PC-9 (cell line): Measurements from ENCODE around the gene TMUB1. TPM values are rescaled to one million over a fixed set of nuclear protein-coding genes. Genes with fewer than 3 reads are reported as not detected.

Source experiments
- BruUV-seq: library from RNA; stranded (reverse); fragments of 400-500 nt; replicated peaks from 2 replicates; lab custom pipeline; 2021; lab: Mats Ljungman, UMichigan
- CTCF ChIA-PET: fragments of 300-600 bp; sonication (Branson Sonifier 250); formaldehyde crosslinking; loops from one replicate; lab custom pipeline; 2022; ENCODE audit warnings: antibody characterized with exemption; lab: Charles Lee
- POLR2A ChIA-PET: fragments of 300-600 bp; sonication (Branson Sonifier 250); formaldehyde crosslinking; loops from one replicate; lab custom pipeline; 2022; ENCODE audit warnings: antibody characterized with exemption; ENCODE audit not compliant: unreplicated experiment; lab: Charles Lee
- DNase-seq, 2 experiments: peaks; one replicate each; pipeline versions ENCODE4 v3.0.0 to v3.0.0-alpha.2; 2015 to 2022; ENCODE audit warnings: mixed read lengths in 1 of 2
- H2AFZ ChIP-seq: fragments of 200-600 bp; sonication (generic); 2 replicates; pipeline ENCODE4 v1.8.1; 2017; ENCODE audit warnings: antibody characterized with exemption
- H3F3A ChIP-seq: fragments of 200-600 bp; sonication (generic); 2 replicates; pipeline ENCODE4 v1.8.1; 2017; ENCODE audit warnings: antibody characterized with exemption, mild to moderate bottlenecking, low read depth; ENCODE audit not compliant: insufficient read depth
- H3K27ac ChIP-seq: fragments of 200-600 bp; sonication (generic); 2 replicates; pipeline ENCODE4 v1.6.1; 2016; ENCODE audit warnings: mixed run types
- H3K27me3 ChIP-seq: fragments of 200-600 bp; sonication (generic); 2 replicates; pipeline ENCODE4 v1.6.1; 2016; ENCODE audit warnings: low read depth, mixed run types; ENCODE audit not compliant: insufficient read depth
- H3K36me3 ChIP-seq: fragments of 200-600 bp; sonication (generic); 2 replicates; pipeline ENCODE4 v1.6.1; 2016; ENCODE audit warnings: low read depth, mixed run types
- H3K4me1 ChIP-seq: fragments of 200-600 bp; sonication (generic); replicated peaks from 2 replicates; pipeline ENCODE4 v1.6.1; 2016; ENCODE audit warnings: mixed run types; ENCODE audit not compliant: insufficient read depth
- H3K4me2 ChIP-seq: fragments of 200-600 bp; sonication (generic); 2 replicates; pipeline ENCODE4 v1.6.1; 2017; ENCODE audit warnings: mixed run types
- H3K4me3 ChIP-seq: fragments of 200-600 bp; sonication (generic); 2 replicates; pipeline ENCODE4 v1.6.1; 2016; ENCODE audit warnings: mixed run types
- H3K79me2 ChIP-seq: fragments of 200-600 bp; sonication (generic); 2 replicates; pipeline ENCODE4 v1.6.1; 2017; ENCODE audit warnings: low read depth, mixed run types
- H3K9me2 ChIP-seq: fragments of 200-600 bp; sonication (generic); 2 replicates; pipeline ENCODE4 v1.8.1; 2017; ENCODE audit warnings: mild to moderate bottlenecking; ENCODE audit not compliant: insufficient read depth
- H3K9me3 ChIP-seq: fragments of 200-600 bp; sonication (generic); 2 replicates; pipeline ENCODE4 v1.8.1; 2016; ENCODE audit warnings: low read depth; ENCODE audit not compliant: insufficient read depth
- H4K20me1 ChIP-seq: fragments of 200-600 bp; sonication (generic); 2 replicates; pipeline ENCODE4 v1.8.1; 2017; ENCODE audit not compliant: insufficient read depth
- EZH2 ChIP-seq: fragments of 200-600 bp; sonication (generic); IDR thresholded peaks from 2 replicates; pipeline ENCODE4 v1.8.0; 2017; ENCODE audit warnings: antibody characterized with exemption, low read depth
- intact Hi-C: fragments of 100-400 bp; cut with micrococcal nuclease; formaldehyde crosslinking; loops from one replicate; pipeline ENCODE4 v1.10.0; 2022; ENCODE audit not compliant: unreplicated experiment
- total RNA-seq: library from RNA; stranded (reverse); gene quantifications from 2 replicates; pipeline ENCODE4 v1.2.3, GENCODE V29; 2021
- TF ChIP-seq, protein P1 (sequence below): fragments of 200-600 bp; sonication (generic); conservative IDR thresholded peaks from 2 replicates; pipeline ENCODE4 v1.6.1; 2017; ENCODE audit warnings: mixed run types, antibody characterized with exemption, mild to moderate bottlenecking, moderate library complexity

Gene TMUB1
- total RNA-seq, 1 experiment from 2014 or later, result 87.8 TPM

GRCh38 chr7:151071032-151071866, 12.0 kb downstream of the TMUB1 start:
- no peaks in the 10 kb centered on the region for H3K27me3 ChIP-seq
- no peak overlapping the region for H3K4me2 ChIP-seq
- H2AFZ ChIP-seq, result no peak overlapping the region
- H3K4me3 ChIP-seq, result no peak overlapping the region
- intact Hi-C loops, result no loop called here
- POLR2A ChIA-PET, result no interaction called here
- H3K9me3 ChIP-seq, result no peaks in the 10 kb centered on the region
- no peaks in the 10 kb centered on the region; the same call in 1 of the 2 replicates for H4K20me1 ChIP-seq
- no peak overlapping the region for H3K27ac ChIP-seq
- H3F3A ChIP-seq, result peaks cover 13% of the 10 kb centered on the region
- peaks cover 24% of the 10 kb centered on the region for H3K36me3 ChIP-seq
- TF ChIP-seq, protein P1, sequence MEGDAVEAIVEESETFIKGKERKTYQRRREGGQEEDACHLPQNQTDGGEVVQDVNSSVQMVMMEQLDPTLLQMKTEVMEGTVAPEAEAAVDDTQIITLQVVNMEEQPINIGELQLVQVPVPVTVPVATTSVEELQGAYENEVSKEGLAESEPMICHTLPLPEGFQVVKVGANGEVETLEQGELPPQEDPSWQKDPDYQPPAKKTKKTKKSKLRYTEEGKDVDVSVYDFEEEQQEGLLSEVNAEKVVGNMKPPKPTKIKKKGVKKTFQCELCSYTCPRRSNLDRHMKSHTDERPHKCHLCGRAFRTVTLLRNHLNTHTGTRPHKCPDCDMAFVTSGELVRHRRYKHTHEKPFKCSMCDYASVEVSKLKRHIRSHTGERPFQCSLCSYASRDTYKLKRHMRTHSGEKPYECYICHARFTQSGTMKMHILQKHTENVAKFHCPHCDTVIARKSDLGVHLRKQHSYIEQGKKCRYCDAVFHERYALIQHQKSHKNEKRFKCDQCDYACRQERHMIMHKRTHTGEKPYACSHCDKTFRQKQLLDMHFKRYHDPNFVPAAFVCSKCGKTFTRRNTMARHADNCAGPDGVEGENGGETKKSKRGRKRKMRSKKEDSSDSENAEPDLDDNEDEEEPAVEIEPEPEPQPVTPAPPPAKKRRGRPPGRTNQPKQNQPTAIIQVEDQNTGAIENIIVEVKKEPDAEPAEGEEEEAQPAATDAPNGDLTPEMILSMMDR, result no peak
- TF ChIP-seq EZH2, result no peak
- BruUV-seq, result no TSS peak
- H3K4me1 ChIP-seq, result no peaks in the 10 kb centered on the region
- no peak for DNase-seq
- H3K9me2 ChIP-seq, result no peaks in the 10 kb centered on the region
- CTCF ChIA-PET, result no interaction called here
- no peaks in the 10 kb centered on the region for H3K79me2 ChIP-seq

DNA sequence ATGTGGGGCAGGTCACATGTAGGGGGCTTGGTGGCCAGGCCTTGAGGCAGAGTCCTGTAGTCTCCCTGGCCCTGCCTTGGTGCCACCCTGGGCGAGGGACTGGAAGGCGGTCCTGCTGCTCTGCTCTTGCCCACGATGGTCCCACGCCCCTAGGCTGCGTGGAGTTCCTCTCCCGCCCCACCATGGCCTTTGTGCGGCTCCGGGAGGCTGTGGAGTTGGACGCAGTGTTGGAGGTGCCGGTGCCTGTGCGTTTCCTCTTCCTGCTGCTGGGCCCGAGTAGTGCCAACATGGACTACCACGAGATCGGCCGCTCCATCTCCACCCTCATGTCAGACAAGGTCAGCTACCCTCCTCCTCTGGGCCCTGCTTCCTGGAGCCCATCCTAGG, 12.7 kb downstream of the TMUB1 start:
- Histone ChIP-seq H3K4me2 (no peak overlapping the region), H3K79me2 (no peaks in the 10 kb centered on the region), H3K27me3 (no peaks in the 10 kb centered on the region), H3K36me3 (peaks cover 24% of the 10 kb centered on the region), H3K4me1 (no peaks in the 10 kb centered on the region), H3K4me3 (no peak overlapping the region), H3K9me2 (no peaks in the 10 kb centered on the region), H4K20me1 (peaks cover 4% of the 10 kb centered on the region), H3K9me3 (no peaks in the 10 kb centered on the region), H2AFZ (no peak overlapping the region), H3K27ac (no peak overlapping the region), H3F3A (peaks cover 6% of the 10 kb centered on the region; the same call in 1 of the 2 replicates)
- ChIA-PET CTCF (no interaction called here), POLR2A (no interaction called here)
- TF ChIP-seq, protein P1, result no peak
- no peak for TF ChIP-seq EZH2
- intact Hi-C loops, result no loop called here
- DNase-seq, result no peak
- no TSS peak for BruUV-seq

DNA sequence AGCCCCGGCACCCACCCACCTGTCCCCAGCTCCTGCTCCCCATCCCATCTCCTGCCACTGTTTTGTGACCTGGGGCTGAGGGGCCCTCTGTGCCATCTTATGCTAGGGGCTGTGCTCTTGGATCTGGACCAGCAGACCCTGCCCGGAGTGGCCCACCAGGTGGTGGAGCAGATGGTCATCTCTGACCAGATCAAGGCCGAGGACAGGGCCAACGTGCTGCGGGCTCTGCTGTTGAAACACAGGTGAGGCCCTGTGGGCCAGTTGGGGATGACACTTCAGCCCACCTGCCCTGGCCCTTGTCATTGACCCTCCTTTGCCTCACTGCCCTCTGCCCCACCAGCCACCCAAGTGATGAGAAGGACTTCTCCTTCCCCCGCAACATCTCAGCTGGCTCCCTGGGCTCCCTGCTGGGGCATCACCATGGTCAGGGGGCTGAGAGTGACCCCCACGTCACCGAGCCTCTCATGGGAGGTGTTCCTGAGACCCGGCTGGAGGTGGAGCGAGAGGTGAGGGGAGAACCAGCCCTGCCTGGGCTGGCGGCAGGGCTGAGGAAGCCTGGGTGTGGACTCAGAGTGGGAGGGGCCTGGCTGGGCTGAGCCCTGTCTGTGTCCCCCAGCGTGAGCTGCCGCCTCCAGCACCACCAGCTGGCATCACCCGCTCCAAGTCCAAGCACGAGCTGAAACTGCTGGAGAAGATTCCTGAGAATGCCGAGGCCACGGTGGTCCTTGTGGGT, 13.3 kb downstream of the TMUB1 start:
- no peak for DNase-seq
- Histone ChIP-seq H3K36me3 (peaks cover 24% of the 10 kb centered on the region), H3K4me1 (no peaks in the 10 kb centered on the region), H2AFZ (no peak overlapping the region), H3K27me3 (no peaks in the 10 kb centered on the region), H3K4me3 (no peak overlapping the region), H3K4me2 (no peak overlapping the region), H4K20me1 (peaks cover 9% of the 10 kb centered on the region), H3K9me2 (no peaks in the 10 kb centered on the region), H3F3A (peaks cover 5% of the 10 kb centered on the region; the same call in 1 of the 2 replicates), H3K27ac (no peak overlapping the region), H3K9me3 (no peaks in the 10 kb centered on the region), H3K79me2 (peaks cover under 1% of the 10 kb centered on the region; the same call in 1 of the 2 replicates)
- ChIA-PET POLR2A (interaction anchor here (0.6 kb wide), 1 partner anchor 79 kb away, joined by 6 read pairs; the partner anchor contains the start of gene NOS3), CTCF (no interaction called here)
- BruUV-seq, result no TSS peak
- TF ChIP-seq, protein P1, result no peak
- TF ChIP-seq EZH2, result no peak
- intact Hi-C loops, result no loop called here
